ENCODE data around the gene XDH. TPM values are rescaled to one million over a fixed set of nuclear protein-coding genes. Genes with fewer than 3 reads are reported as not detected.
A peak's percentile ranks its signal among the peaks of the same experiment; 100 is the strongest.

XDH gene
- polyA plus RNA-seq, 4 donors, result 29.8 to 115 (median 37.2) TPM

- no peaks in the 10 kb centered on the region for H3K36me3 ChIP-seq (ENCODE audit: control insufficient read depth in 3 of 3, insufficient read depth in 2 of 3, low read depth in 1 of 3, low read length in 3 of 3)
- WGBS, 3 donors, result 63 to 83% (median 77%) methylated on average over 11 of the region's 11 CpGs
- no peak for FAIRE-seq
- no peak overlapping the region for H3K4me3 ChIP-seq (ENCODE audit: low read depth in 1 of 3, low read length in 3 of 3)
- peak overlapping the region in 2 of 3 donors; percentile 22 to 74 for H3K27ac ChIP-seq (ENCODE audit: low read depth in 1 of 3, low read length in 2 of 3)
- no peaks in the 10 kb centered on the region for H3K27me3 ChIP-seq (ENCODE audit: control insufficient read depth in 3 of 3, insufficient read depth in 3 of 3, low read length in 3 of 3)
- no peak for DNase-seq
- H3K4me1 ChIP-seq (ENCODE audit: control insufficient read depth in 3 of 3, insufficient read depth in 2 of 3, low read depth in 1 of 3, low read length in 2 of 3), result peaks cover 2 to 12% (median 3%) of the 10 kb centered on the region in 3 donors
- no peaks in the 10 kb centered on the region for H3K9me3 ChIP-seq (ENCODE audit: control insufficient read depth in 2 of 2, insufficient read depth in 1 of 2, low read depth in 1 of 2, low read length in 1 of 2)
Observed at GRCh38 chr2:31318361-31319336, 95.9 kb downstream of the XDH start.

GRCh38 chr2:31317396-31317795 is 97.1 kb downstream of the XDH start:
- Histone ChIP-seq H3K36me3 (ENCODE audit: control insufficient read depth in 3 of 3, insufficient read depth in 2 of 3, low read depth in 1 of 3, low read length in 3 of 3) (no peaks in the 10 kb centered on the region), H3K9me3 (ENCODE audit: control insufficient read depth in 2 of 2, insufficient read depth in 1 of 2, low read depth in 1 of 2, low read length in 1 of 2) (no peaks in the 10 kb centered on the region), H3K27ac (ENCODE audit: low read depth in 1 of 3, low read length in 2 of 3) (no peak overlapping the region), H3K27me3 (ENCODE audit: control insufficient read depth in 3 of 3, insufficient read depth in 3 of 3, low read length in 3 of 3) (no peaks in the 10 kb centered on the region), H3K4me1 (ENCODE audit: control insufficient read depth in 3 of 3, insufficient read depth in 2 of 3, low read depth in 1 of 3, low read length in 2 of 3) (peaks cover 0 to 10% (median 3%) of the 10 kb centered on the region in 3 donors), H3K4me3 (ENCODE audit: low read depth in 1 of 3, low read length in 3 of 3) (no peak overlapping the region)
- WGBS, 3 donors, result 47 to 94% (median 73%) methylated on average over 3 of the region's 3 CpGs
- no peak for DNase-seq
- no peak for FAIRE-seq

GRCh38 chr2:31314761-31315160 is 99.8 kb downstream of the XDH start:
- Histone ChIP-seq H3K36me3 (ENCODE audit: control insufficient read depth in 3 of 3, insufficient read depth in 2 of 3, low read depth in 1 of 3, low read length in 3 of 3) (peaks cover 0 to 4% (median 0%) of the 10 kb centered on the region in 3 donors), H3K27me3 (ENCODE audit: control insufficient read depth in 3 of 3, insufficient read depth in 3 of 3, low read length in 3 of 3) (no peaks in the 10 kb centered on the region), H3K4me1 (ENCODE audit: control insufficient read depth in 3 of 3, insufficient read depth in 2 of 3, low read depth in 1 of 3, low read length in 2 of 3) (peaks cover 0 to 6% (median 3%) of the 10 kb centered on the region in 3 donors), H3K27ac (ENCODE audit: low read depth in 1 of 3, low read length in 2 of 3) (no peak overlapping the region), H3K4me3 (ENCODE audit: low read depth in 1 of 3, low read length in 3 of 3) (no peak overlapping the region), H3K9me3 (ENCODE audit: control insufficient read depth in 2 of 2, insufficient read depth in 1 of 2, low read depth in 1 of 2, low read length in 1 of 2) (peaks cover 0 to 15% of the 10 kb centered on the region in 2 donors)
- FAIRE-seq (no peak), DNase-seq (no peak)
- 92 to 98% (median 92%) methylated on average over 2 of the region's 2 CpGs for WGBS, 3 donors

GRCh38 chr2:31312898-31313297 is 101.6 kb downstream of the XDH start:
- no peak overlapping the region for H3K27ac ChIP-seq (ENCODE audit: low read depth in 1 of 3, low read length in 2 of 3)
- peaks cover 0 to 4% (median 0%) of the 10 kb centered on the region in 3 donors for H3K36me3 ChIP-seq (ENCODE audit: control insufficient read depth in 3 of 3, insufficient read depth in 2 of 3, low read depth in 1 of 3, low read length in 3 of 3)
- H3K27me3 ChIP-seq (ENCODE audit: control insufficient read depth in 3 of 3, insufficient read depth in 3 of 3, low read length in 3 of 3), result no peaks in the 10 kb centered on the region
- FAIRE-seq (no peak), DNase-seq (no peak)
- no peaks in the 10 kb centered on the region for H3K4me1 ChIP-seq (ENCODE audit: control insufficient read depth in 3 of 3, insufficient read depth in 2 of 3, low read depth in 1 of 3, low read length in 2 of 3)
- peaks cover 0 to 17% of the 10 kb centered on the region in 2 donors for H3K9me3 ChIP-seq (ENCODE audit: control insufficient read depth in 2 of 2, insufficient read depth in 1 of 2, low read depth in 1 of 2, low read length in 1 of 2)
- H3K4me3 ChIP-seq (ENCODE audit: low read depth in 1 of 3, low read length in 3 of 3), result no peak overlapping the region
- 89 to 94% (median 91%) methylated on average over 3 of the region's 3 CpGs for WGBS, 3 donors

GRCh38 chr2:31304816-31305215 is 109.7 kb downstream of the XDH start:
- FAIRE-seq (no peak), DNase-seq (no peak)
- 74 to 86% (median 81%) methylated on average over 2 of the region's 2 CpGs for WGBS, 3 donors
- Histone ChIP-seq H3K9me3 (ENCODE audit: control insufficient read depth in 2 of 2, insufficient read depth in 1 of 2, low read depth in 1 of 2, low read length in 1 of 2) (peaks cover 0 to 2% of the 10 kb centered on the region in 2 donors), H3K36me3 (ENCODE audit: control insufficient read depth in 3 of 3, insufficient read depth in 2 of 3, low read depth in 1 of 3, low read length in 3 of 3) (no peaks in the 10 kb centered on the region), H3K27me3 (ENCODE audit: control insufficient read depth in 3 of 3, insufficient read depth in 3 of 3, low read length in 3 of 3) (no peaks in the 10 kb centered on the region), H3K4me1 (ENCODE audit: control insufficient read depth in 3 of 3, insufficient read depth in 2 of 3, low read depth in 1 of 3, low read length in 2 of 3) (no peaks in the 10 kb centered on the region), H3K4me3 (ENCODE audit: low read depth in 1 of 3, low read length in 3 of 3) (no peak overlapping the region), H3K27ac (ENCODE audit: low read depth in 1 of 3, low read length in 2 of 3) (no peak overlapping the region)

- 82 to 86% (median 84%) methylated on average over 9 of the region's 9 CpGs for WGBS, 3 donors
- Histone ChIP-seq H3K27me3 (ENCODE audit: control insufficient read depth in 3 of 3, insufficient read depth in 3 of 3, low read length in 3 of 3) (no peaks in the 10 kb centered on the region), H3K9me3 (ENCODE audit: control insufficient read depth in 2 of 2, insufficient read depth in 1 of 2, low read depth in 1 of 2, low read length in 1 of 2) (no peaks in the 10 kb centered on the region), H3K36me3 (ENCODE audit: control insufficient read depth in 3 of 3, insufficient read depth in 2 of 3, low read depth in 1 of 3, low read length in 3 of 3) (no peaks in the 10 kb centered on the region), H3K4me3 (ENCODE audit: low read depth in 1 of 3, low read length in 3 of 3) (no peak overlapping the region), H3K27ac (ENCODE audit: low read depth in 1 of 3, low read length in 2 of 3) (no peak overlapping the region), H3K4me1 (ENCODE audit: control insufficient read depth in 3 of 3, insufficient read depth in 2 of 3, low read depth in 1 of 3, low read length in 2 of 3) (no peaks in the 10 kb centered on the region)
- no peak for FAIRE-seq
- DNase-seq, result no peak
Observed at GRCh38 chr2:31302940-31303563, 111.5 kb downstream of the XDH start.

GRCh38 chr2:31300309-31300708 is 114.2 kb downstream of the XDH start:
- Histone ChIP-seq H3K4me1 (ENCODE audit: control insufficient read depth in 3 of 3, insufficient read depth in 2 of 3, low read depth in 1 of 3, low read length in 2 of 3) (no peaks in the 10 kb centered on the region), H3K27me3 (ENCODE audit: control insufficient read depth in 3 of 3, insufficient read depth in 3 of 3, low read length in 3 of 3) (no peaks in the 10 kb centered on the region), H3K27ac (ENCODE audit: low read depth in 1 of 3, low read length in 2 of 3) (no peak overlapping the region), H3K4me3 (ENCODE audit: low read depth in 1 of 3, low read length in 3 of 3) (no peak overlapping the region), H3K9me3 (ENCODE audit: control insufficient read depth in 2 of 2, insufficient read depth in 1 of 2, low read depth in 1 of 2, low read length in 1 of 2) (no peaks in the 10 kb centered on the region), H3K36me3 (ENCODE audit: control insufficient read depth in 3 of 3, insufficient read depth in 2 of 3, low read depth in 1 of 3, low read length in 3 of 3) (no peaks in the 10 kb centered on the region)
- no peak for FAIRE-seq
- no peak for DNase-seq

DNA sequence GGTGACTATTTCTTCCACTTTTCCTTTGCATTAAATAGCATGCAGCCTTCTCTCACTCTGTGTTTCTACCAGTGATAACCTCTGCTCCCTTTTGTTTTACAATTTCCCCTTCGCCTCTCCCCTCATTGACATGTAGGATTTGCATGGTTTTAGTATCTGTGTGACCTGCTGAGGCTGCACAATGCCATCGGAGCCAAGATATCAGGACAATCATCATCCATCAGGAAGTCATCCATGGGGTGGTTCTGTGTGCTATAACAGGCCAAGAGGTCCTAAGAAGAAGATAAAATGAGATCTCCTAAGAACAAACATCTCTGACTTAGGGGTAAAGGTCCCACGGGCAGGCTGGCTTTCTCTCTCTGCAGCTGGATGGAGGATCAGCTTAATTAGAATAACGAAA is 115.0 kb downstream of the XDH start:
- no peak overlapping the region for H3K27ac ChIP-seq (ENCODE audit: low read depth in 1 of 3, low read length in 2 of 3)
- no peaks in the 10 kb centered on the region for H3K36me3 ChIP-seq (ENCODE audit: control insufficient read depth in 3 of 3, insufficient read depth in 2 of 3, low read depth in 1 of 3, low read length in 3 of 3)
- DNase-seq (no peak), FAIRE-seq (no peak)
- no peaks in the 10 kb centered on the region for H3K4me1 ChIP-seq (ENCODE audit: control insufficient read depth in 3 of 3, insufficient read depth in 2 of 3, low read depth in 1 of 3, low read length in 2 of 3)
- WGBS, 3 donors, result 41 to 54% (median 52%) methylated on average over 4 of the region's 4 CpGs
- H3K27me3 ChIP-seq (ENCODE audit: control insufficient read depth in 3 of 3, insufficient read depth in 3 of 3, low read length in 3 of 3), result no peaks in the 10 kb centered on the region
- no peaks in the 10 kb centered on the region for H3K9me3 ChIP-seq (ENCODE audit: control insufficient read depth in 2 of 2, insufficient read depth in 1 of 2, low read depth in 1 of 2, low read length in 1 of 2)
- no peak overlapping the region for H3K4me3 ChIP-seq (ENCODE audit: low read depth in 1 of 3, low read length in 3 of 3)

All from small intestine (tissue), 7 donors.